ENCODE measurements around the gene PAX4. TPM values are rescaled to one million over a fixed set of nuclear protein-coding genes. Genes with fewer than 3 reads are reported as not detected.

Gene PAX4
- total and polyA plus RNA-seq, 9 of the 15 experiments (the other 6 are each of a cell fraction or from before 2014, with no cell fraction given): not detected

- no peak for TF ChIP-seq ETV5 (CRISPR knock-in tag; IDR thresholded peaks at IDR 0.05; ENCODE audit: low read depth)
- TF ChIP-seq TAF1 (IDR thresholded peaks at IDR 0.05; ENCODE audit: control insufficient read depth, extremely low read depth, insufficient read depth, low read length, severe bottlenecking): no peak
- TF ChIP-seq NEUROD1 (IDR thresholded peaks at IDR 0.05; ENCODE audit: borderline replicate concordance, low read depth, low read length, partially characterized antibody): no peak
- TF ChIP-seq ZNF134 (CRISPR knock-in tag; conservative IDR thresholded peaks at IDR 0.05): 0 out of 2 replicates have a peak, but pooled peaks have one; percentile 36
- TF ChIP-seq PCBP1 (IDR thresholded peaks at IDR 0.05; ENCODE audit: low read depth, low read length, poor library complexity, severe bottlenecking): no peak
- no peak for TF ChIP-seq MECOM (CRISPR knock-in tag; IDR thresholded peaks at IDR 0.05)
- no peak for TF ChIP-seq MITF (IDR thresholded peaks at IDR 0.05)
- TF ChIP-seq ZNF79 (CRISPR knock-in tag; IDR thresholded peaks at IDR 0.05; ENCODE audit: low read depth): no peak
- no peak for TF ChIP-seq ZNF764 (CRISPR knock-in tag; IDR thresholded peaks at IDR 0.05; ENCODE audit: low read depth)
- TF ChIP-seq CTCFL (IDR thresholded peaks at IDR 0.05; ENCODE audit: borderline replicate concordance, insufficient read depth, low read depth, low read length, poor library complexity, severe bottlenecking): peak; percentile 79
- TF ChIP-seq CHAMP1 (IDR thresholded peaks at IDR 0.05): no peak
- no peak for TF ChIP-seq DDX20 (tag; IDR thresholded peaks at IDR 0.05; ENCODE audit: low read depth)
- TF ChIP-seq PREB (CRISPR knock-in tag; IDR thresholded peaks at IDR 0.05): no peak
- TF ChIP-seq ZNF316 (IDR thresholded peaks at IDR 0.05): no peak
- TF ChIP-seq ZFPM2 (CRISPR knock-in tag; IDR thresholded peaks at IDR 0.05): no peak
- TF ChIP-seq ZBTB9 (CRISPR knock-in tag; IDR thresholded peaks at IDR 0.05): no peak
Measured at GRCh38 chr7:127588697-127589482, 29.1 kb downstream of the PAX4 start (continued).

All from K562 (cell line).